MM.1S (cell line): ENCODE results near the gene PTGES.

Experiments used
- DNase-seq: peaks from one replicate; pipeline ENCODE4 v3.0.0-alpha.2; 2015
- H2AFZ ChIP-seq: fragments of 300-600 bp; sonication (generic); 2 replicates; pipeline ENCODE4 v1.6.0; 2016; ENCODE audit warnings: antibody characterized with exemption, low read length
- H3F3A ChIP-seq: fragments of 300-600 bp; sonication (generic); 2 replicates; pipeline ENCODE4 v1.6.1; 2016; ENCODE audit warnings: mild to moderate bottlenecking, antibody characterized with exemption, low read length, moderate library complexity, mixed read lengths; ENCODE audit not compliant: insufficient read depth
- H3K27ac ChIP-seq: fragments of 300-600 bp; sonication (generic); 2 replicates; pipeline ENCODE4 v1.5.1; 2016; ENCODE audit warnings: mild to moderate bottlenecking, low read length
- H3K27me3 ChIP-seq: fragments of 300-600 bp; sonication (generic); replicated peaks from 2 replicates; pipeline ENCODE4 v1.6.0; 2016; ENCODE audit warnings: low read length; ENCODE audit not compliant: insufficient read depth
- H3K36me3 ChIP-seq: fragments of 300-600 bp; sonication (generic); replicated peaks from 2 replicates; pipeline ENCODE4 v1.6.1; 2016; ENCODE audit warnings: mild to moderate bottlenecking, low read length, mixed read lengths; ENCODE audit not compliant: insufficient read depth
- H3K4me1 ChIP-seq: fragments of 300-600 bp; sonication (generic); 2 replicates; pipeline ENCODE4 v1.6.1; 2016; ENCODE audit warnings: low read length, mixed read lengths
- H3K4me2 ChIP-seq: fragments of 300-600 bp; sonication (generic); 2 replicates; pipeline ENCODE4 v1.6.0; 2016; ENCODE audit warnings: low read depth, low read length
- H3K4me3 ChIP-seq: fragments of 300-600 bp; sonication (generic); 2 replicates; pipeline ENCODE4 v1.5.1; 2016; ENCODE audit warnings: low read length, mixed read lengths
- H3K79me2 ChIP-seq: fragments of 300-600 bp; sonication (generic); 2 replicates; pipeline ENCODE4 v1.6.1; 2016; ENCODE audit warnings: mixed run types, low read length, mixed read lengths
- H3K9ac ChIP-seq: fragments of 300-600 bp; sonication (generic); 2 replicates; pipeline ENCODE4 v1.6.1; 2016; ENCODE audit warnings: low read length, mixed read lengths
- H3K9me2 ChIP-seq: fragments of 300-600 bp; sonication (generic); replicated peaks from 2 replicates; pipeline ENCODE4 v1.6.1; 2016; ENCODE audit warnings: mild to moderate bottlenecking, low read length, mixed read lengths; ENCODE audit not compliant: insufficient read depth
- H3K9me3 ChIP-seq: fragments of 300-600 bp; sonication (generic); replicated peaks from 2 replicates; pipeline ENCODE4 v1.6.1; 2016; ENCODE audit warnings: mild to moderate bottlenecking, low read length, mixed read lengths; ENCODE audit not compliant: insufficient read depth
- H4K20me1 ChIP-seq: fragments of 300-600 bp; sonication (generic); 2 replicates; pipeline ENCODE4 v1.6.1; 2016; ENCODE audit warnings: mild to moderate bottlenecking, low read length, moderate library complexity, mixed read lengths; ENCODE audit not compliant: insufficient read depth
- CTCF ChIP-seq: fragments of 300-600 bp; sonication (generic); IDR thresholded peaks from 2 replicates; pipeline ENCODE4 v1.5.1; 2016; ENCODE audit warnings: antibody characterized with exemption, low read length, mixed read lengths
- EZH2 ChIP-seq: fragments of 300-600 bp; sonication (generic); optimal IDR thresholded peaks from 2 replicates; pipeline ENCODE3; 2017; ENCODE audit warnings: low read depth, mild to moderate bottlenecking, antibody characterized with exemption, low read length, mixed read lengths
- EZH2phosphoT487 ChIP-seq: fragments of 300-600 bp; sonication (generic); IDR thresholded peaks from 2 replicates; pipeline ENCODE4 v1.6.1; 2018; ENCODE audit warnings: antibody characterized with exemption, low read length

PTGES gene

GRCh38 chr9:129779560-129780190 is 26.8 kb upstream of the PTGES start:
- Histone ChIP-seq H3F3A (no peaks in the 10 kb centered on the region), H3K79me2 (no peaks in the 10 kb centered on the region), H3K9me3 (no peaks in the 10 kb centered on the region), H3K27me3 (peaks cover 78% of the 10 kb centered on the region), H4K20me1 (no peaks in the 10 kb centered on the region), H3K4me3 (no peak overlapping the region), H3K4me2 (no peak overlapping the region), H3K27ac (no peak overlapping the region), H3K4me1 (no peaks in the 10 kb centered on the region), H2AFZ (no peak overlapping the region), H3K9ac (no peak overlapping the region), H3K36me3 (no peaks in the 10 kb centered on the region), H3K9me2 (no peaks in the 10 kb centered on the region)
- DNase-seq = no peak
- TF ChIP-seq EZH2 = no peak

DNA sequence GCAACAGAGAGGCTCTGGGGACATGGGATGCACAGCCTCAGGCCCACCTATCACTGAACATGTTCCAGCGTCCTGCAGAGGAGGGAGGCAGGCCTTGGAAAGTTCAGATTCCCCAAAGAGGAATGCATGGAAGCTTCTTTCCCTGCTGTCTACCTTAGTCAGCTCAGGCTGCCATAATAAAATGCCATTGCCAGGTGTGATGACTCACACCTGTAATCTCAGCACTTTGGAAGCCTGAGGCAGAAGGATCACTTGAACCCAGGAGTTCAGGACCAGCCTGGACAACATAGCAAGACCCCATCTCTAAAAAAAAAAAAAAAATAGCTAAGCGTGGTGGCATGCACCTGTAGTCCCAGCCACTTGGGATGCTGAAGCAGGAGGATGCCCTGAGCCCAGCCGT is 25.6 kb upstream of the PTGES start:
- Histone ChIP-seq H3K4me2 (no peak overlapping the region), H3K9me2 (no peaks in the 10 kb centered on the region), H2AFZ (no peak overlapping the region), H3F3A (no peaks in the 10 kb centered on the region), H3K9ac (no peak overlapping the region), H3K4me3 (no peak overlapping the region), H3K79me2 (no peaks in the 10 kb centered on the region), H3K4me1 (no peaks in the 10 kb centered on the region), H3K27ac (no peak overlapping the region), H4K20me1 (no peaks in the 10 kb centered on the region), H3K36me3 (no peaks in the 10 kb centered on the region), H3K27me3 (peaks cover 77% of the 10 kb centered on the region), H3K9me3 (no peaks in the 10 kb centered on the region)
- TF ChIP-seq CTCF (no peak), EZH2phosphoT487 (no peak), EZH2 (no peak)
- no peak for DNase-seq

GRCh38 chr9:129777769-129778130 is 24.9 kb upstream of the PTGES start:
- no peak overlapping the region for H2AFZ ChIP-seq
- H3K9ac ChIP-seq = no peak overlapping the region

More at GRCh38 chr9:129777769-129778130, 24.9 kb upstream of the PTGES start:
- H3K36me3 ChIP-seq = no peaks in the 10 kb centered on the region
- H3K9me2 ChIP-seq = no peaks in the 10 kb centered on the region
- H4K20me1 ChIP-seq = no peaks in the 10 kb centered on the region
- no peak overlapping the region for H3K27ac ChIP-seq
- H3K4me3 ChIP-seq = no peak overlapping the region
- peaks cover 77% of the 10 kb centered on the region for H3K27me3 ChIP-seq
- H3K9me3 ChIP-seq = no peaks in the 10 kb centered on the region
- H3K4me2 ChIP-seq = no peak overlapping the region
- TF ChIP-seq CTCF = no peak
- DNase-seq = no peak
- H3K4me1 ChIP-seq = no peaks in the 10 kb centered on the region
- no peaks in the 10 kb centered on the region for H3K79me2 ChIP-seq
- H3F3A ChIP-seq = no peaks in the 10 kb centered on the region
